Duodenal mucosa (tissue), 2 donors: ENCODE results near the gene SF3B6.
"Not testable (repeated sequence)": the region's sequence is repeated elsewhere in the genome, so short reads cannot be mapped to it uniquely, and the experiment has no call there.

ENCODE experiments used
- H3K27ac ChIP-seq: one replicate; pipeline ENCODE4 v1.7.0; 2013; ENCODE audit warnings: low read depth, low read length
- H3K27me3 ChIP-seq, 2 donors: one replicate each; pipeline ENCODE4 v1.7.0; 2013; ENCODE audit warnings: low read length in 2 of 2, control low read depth in 1 of 2; ENCODE audit not compliant: insufficient read depth in 2 of 2, control insufficient read depth in 1 of 2
- H3K36me3 ChIP-seq, 2 donors: one replicate each; pipeline ENCODE4 v1.7.0; 2013; ENCODE audit warnings: low read length in 2 of 2, control low read depth in 1 of 2; ENCODE audit not compliant: insufficient read depth in 2 of 2, control insufficient read depth in 1 of 2
- H3K4me1 ChIP-seq, 2 donors: one replicate each; pipeline ENCODE4 v1.7.0; 2013; ENCODE audit warnings: low read length in 2 of 2, control low read depth in 1 of 2; ENCODE audit not compliant: insufficient read depth in 2 of 2, control insufficient read depth in 1 of 2
- H3K4me3 ChIP-seq, 2 donors: one replicate each; pipeline ENCODE4 v1.7.0; 2013; ENCODE audit warnings: low read length in 2 of 2, low read depth in 1 of 2
- H3K9ac ChIP-seq, 2 donors: one replicate each; pipeline ENCODE4 v1.7.0; 2013; ENCODE audit warnings: low read length in 2 of 2, low read depth in 1 of 2
- H3K9me3 ChIP-seq, 2 donors: one replicate each; pipeline ENCODE4 v1.7.0; 2013; ENCODE audit warnings: low read length in 2 of 2, control low read depth in 1 of 2; ENCODE audit not compliant: control insufficient read depth in 1 of 2

Gene SF3B6

GRCh38 chr2:24045511-24046508 is 30.3 kb downstream of the SF3B6 start:
- Histone ChIP-seq H3K4me3 (peak overlapping the region in 1 of 2 donors; percentile 85), H3K9me3 (no peaks in the 10 kb centered on the region), H3K4me1 (peaks cover 14 to 15% of the 10 kb centered on the region in 2 donors), H3K27me3 (peaks cover 0 to 3% of the 10 kb centered on the region in 2 donors), H3K36me3 (no peaks in the 10 kb centered on the region), H3K9ac (no peak overlapping the region), H3K27ac (no peak overlapping the region)

GRCh38 chr2:24043133-24043532 is 33.0 kb downstream of the SF3B6 start:
- H3K4me3 ChIP-seq, H3K27me3 ChIP-seq, H3K27ac ChIP-seq, H3K9me3 ChIP-seq, H3K9ac ChIP-seq, H3K4me1 ChIP-seq: not testable (repeated sequence)
- peaks cover 0 to 12% of the 10 kb centered on the region in 2 donors for H3K36me3 ChIP-seq

DNA sequence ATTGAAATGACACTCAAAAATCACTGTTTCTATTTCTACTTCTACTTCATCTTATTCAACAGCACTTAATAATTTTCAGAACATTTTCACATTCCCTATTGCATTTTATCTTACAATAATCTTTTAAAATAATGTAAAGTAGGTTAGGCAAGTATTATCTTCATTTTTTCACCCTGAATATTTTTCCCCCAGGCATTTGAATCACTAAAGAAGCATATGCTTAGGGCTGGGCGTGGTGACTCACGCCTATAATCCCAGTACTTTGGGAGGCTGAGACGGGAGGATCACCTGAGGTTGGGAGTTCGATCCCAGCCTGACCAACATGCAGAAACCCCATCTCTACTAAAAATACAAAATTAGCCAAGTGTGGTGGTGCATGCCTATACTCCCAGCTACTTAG is 35.6 kb downstream of the SF3B6 start:
- H3K27me3 ChIP-seq = no peaks in the 10 kb centered on the region
- no peak overlapping the region for H3K27ac ChIP-seq
- no peaks in the 10 kb centered on the region for H3K4me1 ChIP-seq
- no peak overlapping the region for H3K9ac ChIP-seq
- H3K9me3 ChIP-seq = no peaks in the 10 kb centered on the region
- peaks cover 0 to 19% of the 10 kb centered on the region in 2 donors for H3K36me3 ChIP-seq
- no peak overlapping the region for H3K4me3 ChIP-seq

GRCh38 chr2:24038786-24039499 is 37.2 kb downstream of the SF3B6 start:
- no peak overlapping the region for H3K9ac ChIP-seq
- no peaks in the 10 kb centered on the region for H3K9me3 ChIP-seq
- peaks cover 0 to 19% of the 10 kb centered on the region in 2 donors for H3K36me3 ChIP-seq
- no peak overlapping the region for H3K27ac ChIP-seq
- no peaks in the 10 kb centered on the region for H3K27me3 ChIP-seq
- no peak overlapping the region for H3K4me3 ChIP-seq
- no peaks in the 10 kb centered on the region for H3K4me1 ChIP-seq

- no peak overlapping the region for H3K27ac ChIP-seq
- H3K27me3 ChIP-seq = no peaks in the 10 kb centered on the region
- peaks cover 5 to 28% of the 10 kb centered on the region in 2 donors for H3K36me3 ChIP-seq
- no peak overlapping the region for H3K4me3 ChIP-seq
- H3K9ac ChIP-seq = no peak overlapping the region
- H3K9me3 ChIP-seq = no peaks in the 10 kb centered on the region
- no peaks in the 10 kb centered on the region for H3K4me1 ChIP-seq
Observed at GRCh38 chr2:24026233-24026632, 49.9 kb downstream of the SF3B6 start.

DNA sequence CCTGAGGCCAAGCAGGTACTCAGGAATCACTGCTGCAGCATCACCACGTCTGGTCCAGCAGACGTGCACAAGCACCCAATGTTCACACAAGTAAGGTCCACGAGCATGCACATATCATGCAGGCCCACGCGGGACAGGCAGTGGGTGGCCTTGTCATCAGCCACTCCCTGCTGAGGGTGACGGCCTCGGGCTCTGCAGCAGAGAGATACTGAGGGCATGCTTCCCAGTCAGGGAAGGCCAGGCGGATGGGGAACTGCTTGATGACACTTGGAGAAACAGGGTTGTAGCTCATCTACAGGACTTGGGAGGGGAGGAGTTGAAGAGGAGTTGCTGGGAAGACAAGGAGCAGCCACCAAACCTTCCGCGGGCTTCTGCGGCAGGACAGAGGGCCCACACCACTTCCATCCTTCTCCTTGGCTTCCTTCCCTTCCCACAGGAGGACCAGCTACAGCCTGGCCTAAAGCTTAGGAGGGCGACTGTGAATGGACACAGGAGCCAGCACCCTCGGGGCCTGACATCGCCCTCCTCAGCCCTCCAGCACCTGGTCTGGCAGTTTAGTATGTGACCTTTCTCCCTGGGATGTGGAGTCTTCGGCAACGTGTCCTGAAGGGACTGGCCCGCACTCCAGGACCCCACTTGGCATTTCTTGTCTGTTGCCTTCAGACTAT is 51.0 kb downstream of the SF3B6 start:
- Histone ChIP-seq H3K4me1 (no peaks in the 10 kb centered on the region), H3K27ac (no peak overlapping the region), H3K4me3 (no peak overlapping the region), H3K36me3 (peaks cover 5 to 19% of the 10 kb centered on the region in 2 donors), H3K27me3 (no peaks in the 10 kb centered on the region), H3K9me3 (no peaks in the 10 kb centered on the region), H3K9ac (no peak overlapping the region)

DNA sequence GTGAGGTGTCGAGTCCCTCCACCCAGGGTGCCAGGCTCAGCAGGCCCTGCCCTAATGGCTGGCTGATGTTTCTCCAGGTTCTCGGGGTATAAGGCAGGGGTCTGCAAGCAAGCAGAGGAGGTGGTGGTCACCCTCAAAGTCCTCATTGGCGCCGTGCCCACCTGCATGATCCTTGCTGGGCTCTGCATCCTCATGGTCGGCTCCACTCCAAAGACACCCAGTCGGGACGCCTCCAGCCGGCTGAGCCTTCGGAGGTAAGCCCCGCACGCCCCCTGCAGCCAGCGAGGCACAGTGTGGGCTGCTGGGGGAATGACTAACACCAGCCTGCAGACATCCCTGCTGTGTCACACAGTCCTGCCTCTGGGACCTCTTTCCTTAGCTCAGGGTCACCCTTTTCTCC is 52.1 kb downstream of the SF3B6 start:
- Histone ChIP-seq H3K36me3 (peaks cover 5 to 13% of the 10 kb centered on the region in 2 donors), H3K27me3 (no peaks in the 10 kb centered on the region), H3K27ac (no peak overlapping the region), H3K9me3 (no peaks in the 10 kb centered on the region), H3K9ac (no peak overlapping the region), H3K4me3 (no peak overlapping the region), H3K4me1 (no peaks in the 10 kb centered on the region)

DNA sequence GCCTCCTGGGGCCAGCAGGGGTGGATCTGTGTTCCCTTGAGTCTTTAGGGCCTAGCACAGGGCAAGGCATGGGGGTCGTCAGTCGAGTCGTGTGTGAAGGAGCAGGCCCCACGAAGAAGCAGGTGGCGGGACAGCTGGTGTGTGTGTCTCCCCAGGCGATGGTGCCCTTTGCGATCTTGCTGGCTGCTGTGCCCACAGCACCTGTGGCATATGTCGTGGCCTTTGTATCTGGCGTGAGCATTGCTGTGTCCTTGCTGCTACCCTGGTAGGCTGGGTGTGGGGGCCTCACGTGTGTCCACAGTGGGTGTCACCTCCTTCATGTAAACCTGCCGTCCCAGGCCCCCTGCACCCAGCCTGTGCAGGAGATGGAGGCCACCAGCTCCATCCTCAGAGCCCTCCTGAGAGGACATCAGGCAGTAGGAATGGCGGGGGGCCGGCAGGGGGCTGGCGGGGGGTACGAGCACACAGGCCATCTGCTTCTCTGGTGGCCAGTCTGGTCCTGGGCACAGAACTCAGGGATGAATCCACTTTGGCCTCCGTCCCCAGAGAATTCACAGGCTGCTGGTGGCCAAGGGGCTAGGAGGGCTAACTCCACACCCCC is 53.1 kb downstream of the SF3B6 start:
- H3K4me3 ChIP-seq = no peak overlapping the region
- no peak overlapping the region for H3K27ac ChIP-seq
- no peak overlapping the region for H3K9ac ChIP-seq
- no peaks in the 10 kb centered on the region for H3K4me1 ChIP-seq
- peaks cover 5 to 9% of the 10 kb centered on the region in 2 donors for H3K36me3 ChIP-seq
- H3K9me3 ChIP-seq = no peaks in the 10 kb centered on the region
- no peaks in the 10 kb centered on the region for H3K27me3 ChIP-seq

GRCh38 chr2:24022324-24022974 is 53.7 kb downstream of the SF3B6 start:
- Histone ChIP-seq H3K36me3 (peaks cover 5 to 9% of the 10 kb centered on the region in 2 donors), H3K9me3 (no peaks in the 10 kb centered on the region), H3K9ac (no peak overlapping the region), H3K27me3 (no peaks in the 10 kb centered on the region), H3K4me1 (no peaks in the 10 kb centered on the region), H3K4me3 (no peak overlapping the region), H3K27ac (no peak overlapping the region)
